Thyroid gland (tissue), 4 donors: Measurements from ENCODE around the gene RHBDF1.

Experiments used
- CTCF ChIP-seq, 6 experiments: fragments of 200-600 bp in 3 of 6; fragments of 450-650 bp in 3 of 6; sonication (generic) in 3 of 6; IDR thresholded peaks; one replicate each; pipeline ENCODE4 v1.5.1; 2016 to 2019; ENCODE audit warnings: antibody characterized with exemption in 6 of 6, mild to moderate bottlenecking in 2 of 6, inconsistent platforms in 1 of 6, moderate library complexity in 1 of 6
- POLR2A ChIP-seq, 2 donors: fragments of 450-650 bp; IDR thresholded peaks; one replicate each; pipeline ENCODE4 v1.6.1; 2017; ENCODE audit warnings: antibody characterized with exemption in 2 of 2, mild to moderate bottlenecking in 2 of 2, moderate library complexity in 1 of 2

DNA sequence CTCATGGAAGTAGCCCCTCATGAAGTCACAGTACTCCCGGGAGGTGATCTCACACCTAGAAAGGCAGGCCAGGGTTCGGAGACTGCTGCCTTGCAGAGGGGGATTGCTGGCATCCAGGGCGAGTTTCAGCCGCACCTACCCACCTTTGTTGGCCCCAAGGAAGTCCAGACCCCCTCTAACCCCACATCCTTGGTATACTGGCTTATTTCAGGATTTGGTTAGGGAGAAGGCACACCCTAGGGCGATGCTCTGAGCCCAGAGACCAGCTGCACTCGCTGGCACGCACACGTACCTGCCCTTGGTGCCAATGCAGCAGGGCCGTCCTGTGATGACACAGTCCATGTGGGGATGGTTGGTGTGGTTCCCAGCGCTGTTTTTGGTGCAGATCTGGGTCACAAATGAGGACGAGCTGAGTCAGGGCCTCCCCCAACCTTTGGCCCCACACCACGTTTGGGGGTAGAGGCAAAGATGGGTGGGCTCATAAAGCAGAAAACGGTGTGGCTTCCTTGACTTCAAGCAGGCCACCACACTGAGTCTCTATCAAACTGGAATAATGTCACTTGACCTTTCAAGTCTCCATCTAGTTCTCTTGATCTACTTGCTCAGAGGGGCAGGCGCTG, 12.9 kb downstream of the RHBDF1 start:
- TF ChIP-seq POLR2A (IDR thresholded peaks at IDR 0.05), result no peak
- no peak for TF ChIP-seq CTCF (IDR thresholded peaks at IDR 0.05)
